Heart left ventricle (tissue), 16 donors: ENCODE data around the gene PIGC. TPM values are rescaled to one million over a fixed set of nuclear protein-coding genes. Genes with fewer than 3 reads are reported as not detected.

Experiments
- ATAC-seq, 4 donors: fragments of 200-7000 bp; cut with Tn5 transposase; one replicate each; pipeline ENCODE4 v1.9.1; 2020 to 2022; ENCODE audit warnings: moderate library complexity in 4 of 4, mild to moderate bottlenecking in 3 of 4, moderate number of reproducible peaks in 1 of 4
- DNase-seq, 5 donors: peaks; one replicate each; pipeline ENCODE4 v3.0.0-alpha.2; 2020
- H3K27ac ChIP-seq, 12 donors: fragments of 200-600 bp; sonication (generic) in 4 of 12; one replicate each; pipeline versions ENCODE4 v1.5.0 to v1.8.0; 2016 to 2022; ENCODE audit warnings: mild to moderate bottlenecking in 2 of 12
- H3K27me3 ChIP-seq, 9 donors: fragments of 200-600 bp; sonication (generic) in 2 of 9; one replicate each; pipeline versions ENCODE4 v1.5.1 to v1.8.0; 2016 to 2022; ENCODE audit warnings: mild to moderate bottlenecking in 3 of 9
- H3K36me3 ChIP-seq, 9 donors: fragments of 200-600 bp; sonication (generic) in 2 of 9; one replicate each; pipeline versions ENCODE4 v1.5.0 to v1.8.0; 2018 to 2022; ENCODE audit warnings: mild to moderate bottlenecking in 2 of 9
- H3K4me1 ChIP-seq, 12 donors: fragments of 200-600 bp; sonication (generic) in 4 of 12; one replicate each; pipeline versions ENCODE4 v1.5.0 to v1.8.0; 2016 to 2022; ENCODE audit warnings: mild to moderate bottlenecking in 3 of 12
- H3K4me3 ChIP-seq, 12 donors: fragments of 200-600 bp; sonication (generic) in 4 of 12; one replicate each; pipeline versions ENCODE4 v1.5.0 to v1.8.0; 2017 to 2022; ENCODE audit warnings: mild to moderate bottlenecking in 9 of 12, moderate library complexity in 4 of 12
- H3K9me3 ChIP-seq, 12 donors: fragments of 200-600 bp; sonication (generic) in 4 of 12; one replicate each; pipeline versions ENCODE4 v1.5.0 to v1.8.0; 2016 to 2022; ENCODE audit warnings: mild to moderate bottlenecking in 1 of 12
- POLR2A ChIP-seq, 2 donors: fragments of 450-650 bp; IDR thresholded peaks; one replicate each; pipeline ENCODE4 v1.6.1; 2017; ENCODE audit warnings: antibody characterized with exemption in 2 of 2, mild to moderate bottlenecking in 2 of 2, moderate library complexity in 2 of 2
- WGBS, 4 donors: extraction: QIAGEN DNeasy Blood & Tissue Kit in 2 of 4; methylation state at CpG; one replicate each; pipeline versions ENCODE4 v1.1.5 to v1.1.7; 2013 to 2018; 5-methylcytosine and 5-hydroxymethylcytosine counted together
- intact Hi-C, 10 donors: fragments of 100-400 bp; cut with DNase I; formaldehyde crosslinking; loops; one replicate each; pipeline versions ENCODE4 v1.11.1 to v1.14.2; 2022
- polyA plus RNA-seq, 2 donors: library from polyadenylated mRNA; stranded (reverse); fragments of 200-250 nt; gene quantifications; one replicate each; pipeline ENCODE4 v1.2.3, GENCODE V29; 2013
- total RNA-seq, 9 donors: library from RNA; depleted of rRNA in 2 of 9; stranded (reverse); fragments of >200 nt in 2 of 9; fragmentation: NEBNext Ultra II Directional in 3 of 9; extraction: Animal tissue kit (Norgen Biotek cat#: 25700) in 3 of 9; gene quantifications; one replicate each; pipeline versions ENCODE4 v1.1.0 to v1.2.4, GENCODE V29; 2016 to 2023
- TF ChIP-seq, protein P1 (sequence below), 12 donors: fragments of 200-600 bp; sonication (generic) in 4 of 12; IDR thresholded peaks; one replicate each; pipeline versions ENCODE4 v1.5.0 to v1.8.0; 2018 to 2022; ENCODE audit warnings: antibody characterized with exemption in 12 of 12, mild to moderate bottlenecking in 5 of 12
- donor health status: ischemic (EF 13 %, LVEDD 7.1; RV severe dilation, severe dysfunction).
- donor health status: healthy with polysubstance abuse.
- donor health status: DM: no; HTN: yes; CAD: no.
- donor health status: DM: no; HTN: no; CAD: no.
- donor health status: ischemic (EF 25% LVEDD 6.9; RV normal size, moderate dysfunction).
- donor health status: ischemic (EF 25% LVEDD 5.7; RV mildly dilated, moderate dysfunction).
- donor health status: healthy.
- donor health status: DM: yes; HTN: yes; CAD: no.
- donor health status: ischemic (EF 35%, LVEDD 5.7; RV mildly dilated, moderate dysfunction).
- donor health status: nonischemic (EF 11% LVEDD 7.7; RV severe dilation, severe dysfunction).
- donor health status: DM: yes; HTN: yes; CAD: no.
- donor health status: PGD.
- donor health status: ischemic (EF 29% LVEDD 5.4; RV normal size, mild dysfunction).
- donor health status: nonischemic (EF 23%, LVEDD 6.1; RV moderate dilation, normal function).

The PIGC gene
- total and polyA plus RNA-seq, 11 donors = 12.3 to 22.9 (median 15.7) TPM

DNA sequence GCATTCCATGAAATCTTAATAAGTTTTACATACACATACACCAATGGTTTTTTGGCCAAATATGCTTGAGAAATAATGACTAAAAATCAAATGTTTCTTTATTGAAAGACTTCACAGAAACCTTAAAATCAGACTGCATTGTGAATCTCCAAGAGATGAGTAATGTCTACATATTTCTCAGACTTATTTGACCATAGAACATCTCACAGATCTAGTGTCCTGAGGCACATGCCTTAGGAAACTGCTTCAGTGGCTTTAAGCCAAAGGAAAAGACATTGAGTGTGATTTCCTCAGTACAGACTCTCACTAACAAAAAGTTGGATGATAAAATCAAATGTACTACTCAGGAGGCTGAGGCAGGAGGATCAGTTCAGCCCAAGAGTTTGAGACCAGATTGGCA is 29.5 kb downstream of the PIGC start:
- no peaks in the 10 kb centered on the region for H3K27me3 ChIP-seq
- no peak for TF ChIP-seq POLR2A (IDR thresholded peaks at IDR 0.05)
- TF ChIP-seq, protein P1, sequence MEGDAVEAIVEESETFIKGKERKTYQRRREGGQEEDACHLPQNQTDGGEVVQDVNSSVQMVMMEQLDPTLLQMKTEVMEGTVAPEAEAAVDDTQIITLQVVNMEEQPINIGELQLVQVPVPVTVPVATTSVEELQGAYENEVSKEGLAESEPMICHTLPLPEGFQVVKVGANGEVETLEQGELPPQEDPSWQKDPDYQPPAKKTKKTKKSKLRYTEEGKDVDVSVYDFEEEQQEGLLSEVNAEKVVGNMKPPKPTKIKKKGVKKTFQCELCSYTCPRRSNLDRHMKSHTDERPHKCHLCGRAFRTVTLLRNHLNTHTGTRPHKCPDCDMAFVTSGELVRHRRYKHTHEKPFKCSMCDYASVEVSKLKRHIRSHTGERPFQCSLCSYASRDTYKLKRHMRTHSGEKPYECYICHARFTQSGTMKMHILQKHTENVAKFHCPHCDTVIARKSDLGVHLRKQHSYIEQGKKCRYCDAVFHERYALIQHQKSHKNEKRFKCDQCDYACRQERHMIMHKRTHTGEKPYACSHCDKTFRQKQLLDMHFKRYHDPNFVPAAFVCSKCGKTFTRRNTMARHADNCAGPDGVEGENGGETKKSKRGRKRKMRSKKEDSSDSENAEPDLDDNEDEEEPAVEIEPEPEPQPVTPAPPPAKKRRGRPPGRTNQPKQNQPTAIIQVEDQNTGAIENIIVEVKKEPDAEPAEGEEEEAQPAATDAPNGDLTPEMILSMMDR (IDR thresholded peaks at IDR 0.05) = no peak

DNA sequence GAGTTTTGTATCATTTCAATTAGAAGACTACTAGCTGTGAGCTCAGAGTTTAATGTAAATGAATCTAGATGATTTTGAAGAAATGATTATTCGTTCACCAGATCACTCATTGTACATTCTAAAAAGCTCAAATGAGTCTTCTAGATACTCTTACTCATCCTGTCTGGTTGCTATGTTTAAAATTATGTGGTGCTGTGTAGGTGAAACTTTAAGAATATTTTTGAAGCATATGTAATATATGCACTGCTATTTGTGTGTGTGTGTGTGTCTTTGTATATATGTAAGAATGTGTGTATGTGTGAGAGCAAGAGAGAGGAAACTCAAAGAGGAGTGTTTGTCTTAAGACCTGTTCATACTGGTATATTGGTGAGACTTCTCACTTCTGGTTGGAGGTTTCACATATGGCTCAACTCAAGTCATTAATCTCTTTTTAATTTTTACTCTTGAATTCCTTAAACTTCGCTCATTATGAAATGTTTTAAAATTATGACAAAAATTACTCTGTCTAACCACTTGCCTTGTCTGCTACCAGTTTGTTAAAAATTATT is 32.0 kb downstream of the PIGC start:
- intact Hi-C loops = no loop called here
- TF ChIP-seq, protein P1 (IDR thresholded peaks at IDR 0.05) = no peak
- no peak for TF ChIP-seq POLR2A (IDR thresholded peaks at IDR 0.05)
- no peak for ATAC-seq

More for the DNA sequence above, 29.5 kb downstream of the PIGC start:
- no peak overlapping the region for H3K4me3 ChIP-seq
- H3K36me3 ChIP-seq = no peaks in the 10 kb centered on the region
- no peaks in the 10 kb centered on the region for H3K4me1 ChIP-seq
- intact Hi-C loops = no loop called here
- ATAC-seq (no peak), DNase-seq (no peak)
- no peaks in the 10 kb centered on the region for H3K9me3 ChIP-seq
- H3K27ac ChIP-seq = no peak overlapping the region

DNA sequence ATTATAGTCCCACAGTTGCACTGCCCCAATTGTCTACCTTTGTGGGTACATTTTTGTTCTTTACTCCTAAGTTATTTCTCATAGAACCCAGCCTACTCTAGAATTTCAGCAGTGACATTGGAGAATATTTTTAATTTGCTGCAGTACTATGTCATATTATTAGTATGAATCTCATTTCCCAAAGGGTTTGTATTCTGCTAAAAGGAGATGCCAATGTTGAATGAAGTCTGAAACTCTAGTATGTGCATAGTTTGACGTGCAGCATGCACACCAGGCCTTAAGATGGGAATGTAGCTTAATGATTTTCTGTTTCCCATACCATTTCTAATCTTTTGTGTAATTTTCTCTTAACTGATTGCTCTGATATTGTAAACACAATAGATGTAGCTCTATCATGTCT is 33.8 kb downstream of the PIGC start:
- Histone ChIP-seq H3K4me3 (no peak overlapping the region), H3K36me3 (no peaks in the 10 kb centered on the region), H3K27ac (no peak overlapping the region), H3K9me3 (no peaks in the 10 kb centered on the region), H3K27me3 (no peaks in the 10 kb centered on the region), H3K4me1 (no peaks in the 10 kb centered on the region)
- no peak for DNase-seq
- TF ChIP-seq, protein P1 (IDR thresholded peaks at IDR 0.05) = no peak
- TF ChIP-seq POLR2A (IDR thresholded peaks at IDR 0.05) = no peak
- WGBS, 4 donors = 69 to 85% (median 82%) methylated on average over 1 of the region's 1 CpG
- intact Hi-C loops = no loop called here
- ATAC-seq = no peak

More for the DNA sequence above, 32.0 kb downstream of the PIGC start:
- Histone ChIP-seq H3K36me3 (no peaks in the 10 kb centered on the region), H3K9me3 (no peaks in the 10 kb centered on the region), H3K27ac (no peak overlapping the region), H3K27me3 (no peaks in the 10 kb centered on the region), H3K4me1 (no peaks in the 10 kb centered on the region), H3K4me3 (no peak overlapping the region)
- no peak for DNase-seq
- 91 to 97% (median 97%) methylated on average over 2 of the region's 2 CpGs for WGBS, 4 donors

DNA sequence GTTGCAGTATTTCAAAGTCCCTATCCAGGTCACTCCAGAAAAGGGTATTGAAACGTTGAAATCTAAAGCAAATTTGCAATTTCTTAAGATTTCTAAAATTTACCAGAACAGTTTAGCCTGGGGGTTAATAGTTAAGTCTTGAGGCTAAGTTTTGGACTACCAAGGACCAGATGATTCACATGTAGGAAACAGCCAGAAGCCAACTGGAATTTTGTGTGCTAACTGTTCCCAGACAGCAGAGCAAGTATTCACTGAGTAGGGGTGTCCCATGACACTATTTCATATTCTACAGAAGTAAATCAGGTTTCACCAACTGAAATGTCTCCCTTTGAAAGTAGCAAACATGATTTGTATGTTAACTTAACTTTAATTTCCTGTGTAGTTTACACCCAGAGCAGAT is 34.9 kb downstream of the PIGC start:
- TF ChIP-seq, protein P1 (IDR thresholded peaks at IDR 0.05) = no peak
- TF ChIP-seq POLR2A (IDR thresholded peaks at IDR 0.05) = no peak
- Histone ChIP-seq H3K27ac (no peak overlapping the region), H3K27me3 (no peaks in the 10 kb centered on the region), H3K36me3 (no peaks in the 10 kb centered on the region), H3K4me3 (no peak overlapping the region), H3K4me1 (peaks cover 0 to 3% (median 0%) of the 10 kb centered on the region in 12 donors), H3K9me3 (no peaks in the 10 kb centered on the region)
- no peak for DNase-seq
- intact Hi-C loops = no loop called here
- no peak for ATAC-seq
- 90 to 93% (median 92%) methylated on average over 1 of the region's 1 CpG for WGBS, 4 donors
